SH-SY5Y (cell line): Measurements from ENCODE around the gene WSCD1.

Experiments used
- GATA2 ChIP-seq: IDR thresholded peaks from 2 replicates; pipeline ENCODE4 v1.6.1; 2011; ENCODE audit warnings: mild to moderate bottlenecking, low read depth, low read length
- GATA3 ChIP-seq: IDR thresholded peaks from 2 replicates; pipeline ENCODE4 v1.6.1; 2011; ENCODE audit warnings: low read depth, mild to moderate bottlenecking, low read length, moderate library complexity

DNA sequence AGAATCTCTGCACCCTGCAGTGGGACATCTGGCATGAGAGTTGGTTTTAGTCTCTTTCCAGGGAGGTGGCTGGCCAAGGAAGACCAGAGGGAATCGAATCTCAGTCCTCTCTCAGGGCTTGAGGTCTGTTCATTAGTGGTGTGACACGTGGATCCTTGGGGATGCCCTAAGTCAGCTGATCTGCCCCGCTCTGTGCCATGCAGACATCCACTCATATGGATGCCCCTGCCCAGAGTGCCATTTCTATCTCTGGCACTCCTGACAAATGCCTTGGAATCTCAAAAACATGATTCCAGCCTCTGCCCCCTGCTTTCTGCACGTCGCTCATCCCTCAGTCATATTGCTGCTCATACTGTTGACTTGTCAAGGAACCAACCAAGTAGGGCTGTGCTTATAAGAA lies 38.8 kb downstream of the WSCD1 start:
- TF ChIP-seq GATA2, result no peak
- TF ChIP-seq GATA3, result no peak
